Renal cortical epithelial cell (primary cell): ENCODE results near the gene SNX15. TPM values are rescaled to one million over a fixed set of nuclear protein-coding genes. Genes with fewer than 3 reads are reported as not detected.
"Not testable (repeated sequence)": the region's sequence is repeated elsewhere in the genome, so short reads cannot be mapped to it uniquely, and the experiment has no call there.

Source experiments
- DNase-seq: peaks from one replicate; pipeline ENCODE4 v3.0.0-alpha.2; 2011; ENCODE audit warnings: low read depth
- total RNA-seq: library from RNA; depleted of rRNA; stranded (reverse); fragments of >200 nt; gene quantifications from 2 replicates; pipeline ENCODE4 v1.2.3, GENCODE V29; 2014

The SNX15 gene, protein sequence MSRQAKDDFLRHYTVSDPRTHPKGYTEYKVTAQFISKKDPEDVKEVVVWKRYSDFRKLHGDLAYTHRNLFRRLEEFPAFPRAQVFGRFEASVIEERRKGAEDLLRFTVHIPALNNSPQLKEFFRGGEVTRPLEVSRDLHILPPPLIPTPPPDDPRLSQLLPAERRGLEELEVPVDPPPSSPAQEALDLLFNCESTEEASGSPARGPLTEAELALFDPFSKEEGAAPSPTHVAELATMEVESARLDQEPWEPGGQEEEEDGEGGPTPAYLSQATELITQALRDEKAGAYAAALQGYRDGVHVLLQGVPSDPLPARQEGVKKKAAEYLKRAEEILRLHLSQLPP
- total RNA-seq: 10.4 and 13.3 TPM in 2 replicates

- DNase-seq: peak; percentile 89
These were observed at the start of gene SNX15 for GRCh38 chr11:65027213-65028067. TSS of gene SNX15 (plus strand) at chr11:65027439. CDS start at chr11:65027538, 99 bp downstream.

DNA sequence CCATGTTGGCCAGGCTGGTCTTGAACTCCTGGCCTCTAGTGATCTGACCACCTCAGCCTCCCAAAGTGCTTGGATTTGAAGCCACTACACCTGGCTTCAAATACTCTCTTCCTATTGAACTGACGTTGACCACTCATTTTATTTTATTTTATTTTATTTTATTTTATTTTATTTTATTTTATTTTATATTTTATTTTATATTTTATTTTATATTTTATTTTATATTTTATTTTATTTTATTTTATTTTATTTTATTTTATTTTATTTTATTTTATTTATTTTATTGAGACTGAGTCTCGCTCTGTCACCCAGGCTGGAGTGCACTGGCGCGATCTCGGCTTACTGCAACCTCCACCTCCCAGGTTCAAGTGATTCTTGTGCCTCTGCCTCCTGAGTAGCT lies 43.9 kb upstream of the SNX15 start:
- DNase-seq: not testable (repeated sequence)

DNA sequence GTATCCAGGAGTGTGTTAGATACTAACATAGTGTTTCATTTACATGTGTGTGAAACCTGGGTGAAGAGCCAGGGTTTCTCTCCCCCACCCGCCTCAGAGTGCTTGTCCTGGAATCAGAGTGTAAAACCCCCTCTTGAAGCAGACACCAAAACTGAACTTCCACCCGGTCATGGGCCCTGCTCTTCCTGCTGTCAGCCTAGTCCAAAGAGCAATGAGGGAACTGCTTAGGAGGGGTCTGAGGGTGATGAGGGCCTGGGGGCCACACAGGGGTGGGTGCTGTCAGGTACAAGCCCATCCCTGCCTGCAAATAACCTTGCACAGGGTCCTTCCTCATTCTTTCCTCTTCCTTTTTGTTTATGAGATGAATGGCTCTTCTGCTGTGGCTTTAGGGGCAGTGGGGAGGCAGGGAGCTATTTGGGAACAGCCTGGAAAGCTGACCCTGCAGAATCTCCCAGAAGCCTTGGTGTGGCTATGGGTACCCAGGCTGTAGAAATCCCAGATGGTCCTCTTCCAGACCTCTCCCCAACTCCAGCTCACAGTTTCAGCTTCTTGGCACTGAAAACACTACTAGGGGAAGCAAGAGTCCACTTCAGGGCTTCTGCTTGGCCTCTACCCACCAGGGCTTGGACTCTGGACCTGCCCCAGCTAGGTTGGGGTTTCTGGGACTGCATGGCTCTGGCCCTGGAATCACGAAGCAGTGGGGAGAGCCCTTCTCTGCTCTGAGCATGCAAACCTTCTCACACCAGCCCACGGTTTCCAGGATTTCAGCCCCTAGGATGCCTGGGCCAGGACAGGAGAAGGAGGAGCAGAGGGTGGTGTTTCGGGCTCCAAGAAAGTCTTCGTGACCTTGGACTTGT lies 39.0 kb upstream of the SNX15 start:
- DNase-seq: no peak

DNA sequence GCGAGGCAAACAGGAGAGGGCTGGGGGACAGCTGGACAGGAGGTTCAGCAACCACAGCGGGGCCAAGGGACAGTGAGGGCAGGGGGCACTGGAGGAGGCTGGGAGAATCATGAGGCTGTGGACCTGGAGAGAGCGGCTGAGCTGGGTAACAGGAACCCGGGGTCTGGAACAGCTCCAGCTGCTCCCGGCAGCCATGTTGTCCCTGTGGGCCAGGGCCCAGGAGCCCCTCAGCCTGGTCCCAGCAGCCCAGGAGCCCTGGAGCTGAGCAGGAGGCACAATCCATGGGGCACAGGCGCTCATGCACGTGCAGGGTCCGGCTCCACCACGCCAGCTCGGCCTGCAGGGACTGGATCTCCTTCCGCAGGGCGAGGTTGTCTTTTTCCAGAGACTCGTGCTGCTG lies 37.8 kb upstream of the SNX15 start:
- no peak for DNase-seq

GRCh38 chr11:64990222-64990923 lies 36.9 kb upstream of the SNX15 start:
- DNase-seq: no peak

DNA sequence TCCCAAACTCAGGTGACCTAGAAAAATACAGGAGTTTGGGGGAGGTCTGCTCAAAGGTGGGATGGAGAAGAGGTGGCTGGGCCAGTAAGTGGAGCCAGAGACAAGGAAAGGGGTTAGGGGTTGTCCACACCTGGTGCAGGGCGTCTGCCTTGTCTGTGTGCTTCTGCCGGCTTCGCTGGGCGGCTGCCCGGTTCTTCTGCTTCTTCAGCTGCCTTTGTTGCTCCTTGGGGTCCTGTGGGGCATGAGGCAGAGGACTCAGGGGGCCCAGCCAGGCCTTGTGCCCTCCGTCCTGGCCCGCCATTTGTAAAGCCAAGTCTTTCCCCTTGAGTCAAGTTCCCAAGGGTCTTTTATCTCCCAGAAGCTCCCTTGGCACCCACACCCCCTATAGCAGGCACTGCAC lies 32.9 kb upstream of the SNX15 start:
- no peak for DNase-seq

DNA sequence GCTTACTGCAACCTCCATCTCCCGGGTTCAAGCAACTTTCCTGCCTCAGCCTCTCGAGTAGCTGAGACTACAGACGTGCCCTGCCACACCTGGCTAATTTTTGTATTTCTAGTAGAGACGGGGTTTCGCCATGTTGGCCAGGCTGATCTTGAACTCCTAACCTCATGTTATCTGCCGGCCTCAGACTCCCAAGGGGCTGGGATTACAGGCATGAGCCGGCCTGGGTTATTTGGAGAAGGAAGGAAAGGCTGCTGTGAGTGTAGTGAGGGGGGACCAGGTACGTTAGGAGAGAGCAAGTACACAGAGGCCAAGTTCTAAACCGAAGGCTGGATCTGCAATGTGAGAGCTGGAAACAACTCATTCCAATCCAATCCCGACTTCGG lies 30.9 kb upstream of the SNX15 start:
- no peak for DNase-seq

GRCh38 chr11:64996710-64997380 lies 30.4 kb upstream of the SNX15 start, which contains the start of gene BATF2:
TSS of gene BATF2 (minus strand) at chr11:64996971. CDS start at chr11:64996914, 57 bp downstream.
- DNase-seq: peak; percentile 67

GRCh38 chr11:64998141-64998540 lies 29.1 kb upstream of the SNX15 start:
- DNase-seq: no peak

DNA sequence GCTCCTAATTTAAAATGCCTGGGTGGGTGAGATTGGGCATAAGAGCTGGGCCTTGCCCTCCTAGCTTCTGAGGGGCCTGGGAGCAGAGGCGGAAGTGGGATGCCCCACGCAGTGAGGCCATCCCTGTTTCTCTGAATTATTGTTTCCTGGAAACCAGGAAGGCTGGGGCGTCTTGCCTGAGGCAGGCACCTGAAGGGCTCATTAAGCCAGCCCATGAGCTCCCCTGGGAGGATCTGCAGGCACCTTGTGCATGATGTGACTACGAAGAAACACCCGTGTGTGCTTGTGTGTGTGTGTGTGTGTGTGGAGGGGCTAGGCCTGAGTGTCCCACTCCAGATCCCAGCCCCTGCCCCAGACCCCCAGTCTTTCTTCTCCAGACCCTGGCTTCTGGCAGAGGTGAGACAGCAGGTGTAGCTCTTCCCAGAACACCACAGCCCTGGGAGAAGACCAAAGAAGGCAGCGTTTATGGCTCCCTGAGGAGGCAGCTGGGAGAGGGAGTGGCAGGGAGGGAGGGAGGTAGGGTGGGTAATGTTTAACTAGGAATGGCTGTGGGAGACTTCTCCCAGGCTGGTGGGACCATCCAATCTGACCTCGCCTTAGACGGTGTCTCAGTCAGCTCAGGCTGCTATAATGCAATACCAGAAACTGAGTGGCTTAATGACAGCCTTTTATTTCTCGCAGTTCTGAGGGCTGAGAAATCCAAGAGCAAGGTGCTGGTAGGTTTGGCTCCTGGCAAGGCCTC lies 28.4 kb upstream of the SNX15 start:
- peak; percentile 78 for DNase-seq

DNA sequence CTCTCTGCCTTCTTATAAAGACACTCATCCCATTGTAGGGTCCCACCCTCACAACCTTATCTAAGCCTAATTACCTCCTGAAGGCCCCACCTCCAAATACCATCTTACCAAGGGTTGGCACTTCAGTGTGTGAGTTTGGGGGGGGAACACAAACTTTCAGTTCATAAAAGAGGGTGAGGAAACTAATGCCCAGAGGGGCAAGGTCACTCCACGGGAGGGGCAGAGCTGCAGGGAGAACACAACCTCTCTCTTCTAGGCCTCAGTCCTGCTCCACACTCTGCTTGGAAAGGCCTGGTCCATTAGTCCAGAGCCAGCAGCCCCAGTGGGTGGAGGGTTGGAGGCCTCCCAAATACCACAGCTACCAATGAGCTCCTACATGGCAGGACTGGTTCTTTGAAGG lies 27.8 kb upstream of the SNX15 start:
- DNase-seq: no peak

GRCh38 chr11:65002706-65003105 lies 24.5 kb upstream of the SNX15 start:
- DNase-seq: no peak

DNA sequence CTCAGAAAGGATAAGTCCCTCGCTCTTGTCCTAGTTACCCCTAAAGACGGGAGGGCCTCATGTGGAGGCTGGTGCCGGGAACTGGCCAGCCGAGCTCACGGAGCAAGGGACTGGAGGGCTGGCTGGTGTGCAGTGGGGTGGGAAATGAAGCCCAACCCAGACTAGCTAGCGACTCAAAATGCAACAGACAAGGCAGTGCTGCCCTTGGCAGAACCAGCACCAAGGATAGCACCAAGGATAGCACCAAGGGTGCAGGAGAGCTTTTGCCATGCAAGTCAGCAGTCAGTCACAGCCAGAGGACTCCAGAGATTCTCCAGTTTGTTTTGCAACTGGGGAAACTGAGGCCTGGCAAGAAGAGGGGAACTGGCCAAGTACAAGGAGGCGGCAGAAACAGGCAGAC lies 24.0 kb upstream of the SNX15 start:
- DNase-seq: peak; percentile 37

DNA sequence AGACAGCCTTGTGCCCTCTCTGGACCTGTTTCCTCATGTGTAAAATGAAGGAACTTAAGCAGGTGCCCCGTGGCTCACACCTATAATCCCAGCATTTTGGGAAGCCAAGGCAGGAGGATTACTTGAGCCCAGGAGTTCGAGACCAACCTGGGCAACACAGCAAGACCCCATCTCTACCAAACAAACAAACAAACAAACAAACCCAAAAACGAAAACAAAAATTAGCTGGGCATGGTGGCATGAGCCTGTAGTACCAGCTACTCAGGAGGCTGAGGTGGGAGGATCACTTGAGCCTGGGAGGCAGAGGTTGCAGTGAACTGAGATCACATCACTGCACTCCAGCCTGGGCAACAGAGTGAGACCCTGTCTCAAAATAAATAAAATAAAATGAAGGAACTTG lies 23.3 kb upstream of the SNX15 start:
- not testable (repeated sequence) for DNase-seq

GRCh38 chr11:65008016-65008415 lies 19.2 kb upstream of the SNX15 start:
- DNase-seq: no peak

DNA sequence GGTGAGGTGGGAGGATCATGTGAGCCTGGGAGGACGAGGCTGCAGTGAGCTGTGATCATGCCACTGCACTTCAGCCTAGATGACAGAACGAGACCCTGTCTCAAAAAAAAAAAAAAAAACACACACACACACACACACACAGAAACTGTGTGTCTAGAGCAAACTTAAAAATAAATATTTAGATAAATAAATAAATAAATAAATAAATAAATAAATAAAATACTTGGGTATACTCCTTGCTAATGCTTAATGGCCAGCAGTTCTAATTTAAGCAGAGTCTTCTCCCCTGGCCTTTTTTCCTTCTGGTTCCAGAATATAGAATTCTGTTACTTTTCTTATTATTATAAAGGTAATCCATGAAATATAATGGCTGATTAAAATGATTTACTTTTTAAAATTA lies 18.4 kb upstream of the SNX15 start:
- no peak for DNase-seq

DNA sequence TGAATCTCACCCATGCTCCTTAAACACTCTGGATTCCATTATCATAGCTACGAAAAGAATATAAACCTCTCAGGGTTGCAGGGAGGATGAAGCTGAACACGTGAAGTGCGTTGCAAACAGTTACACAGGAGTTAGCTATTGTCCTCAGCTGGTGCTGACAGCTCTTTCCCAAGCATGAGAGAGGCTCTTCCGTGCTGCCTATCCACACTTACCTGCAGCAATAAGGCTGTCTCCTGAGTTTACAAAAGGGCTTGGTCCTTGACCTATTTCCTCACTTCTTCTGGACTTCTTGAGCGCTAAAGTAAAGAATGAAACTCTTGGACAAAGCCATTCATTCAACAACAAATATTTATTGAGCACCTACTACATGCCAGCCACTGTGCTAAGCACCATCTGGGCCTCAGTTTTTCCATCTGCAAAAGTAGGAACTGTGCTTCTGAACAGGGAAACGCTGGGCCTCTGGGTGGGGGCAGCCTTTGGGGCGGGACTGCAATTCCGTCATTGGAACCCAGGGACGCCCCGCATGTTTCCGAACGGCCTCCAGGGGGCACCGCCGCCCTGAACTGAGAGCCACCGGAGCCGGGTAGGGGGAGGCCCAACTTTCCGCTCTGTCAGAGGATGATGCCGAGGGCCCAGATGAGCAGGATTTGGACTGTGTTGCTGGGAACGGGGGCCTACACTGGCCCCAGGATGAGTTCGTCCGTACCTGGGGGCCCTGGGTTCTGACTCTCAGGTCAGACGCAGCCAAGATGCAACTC lies 13.9 kb upstream of the SNX15 start:
- DNase-seq: peak; percentile 59

DNA sequence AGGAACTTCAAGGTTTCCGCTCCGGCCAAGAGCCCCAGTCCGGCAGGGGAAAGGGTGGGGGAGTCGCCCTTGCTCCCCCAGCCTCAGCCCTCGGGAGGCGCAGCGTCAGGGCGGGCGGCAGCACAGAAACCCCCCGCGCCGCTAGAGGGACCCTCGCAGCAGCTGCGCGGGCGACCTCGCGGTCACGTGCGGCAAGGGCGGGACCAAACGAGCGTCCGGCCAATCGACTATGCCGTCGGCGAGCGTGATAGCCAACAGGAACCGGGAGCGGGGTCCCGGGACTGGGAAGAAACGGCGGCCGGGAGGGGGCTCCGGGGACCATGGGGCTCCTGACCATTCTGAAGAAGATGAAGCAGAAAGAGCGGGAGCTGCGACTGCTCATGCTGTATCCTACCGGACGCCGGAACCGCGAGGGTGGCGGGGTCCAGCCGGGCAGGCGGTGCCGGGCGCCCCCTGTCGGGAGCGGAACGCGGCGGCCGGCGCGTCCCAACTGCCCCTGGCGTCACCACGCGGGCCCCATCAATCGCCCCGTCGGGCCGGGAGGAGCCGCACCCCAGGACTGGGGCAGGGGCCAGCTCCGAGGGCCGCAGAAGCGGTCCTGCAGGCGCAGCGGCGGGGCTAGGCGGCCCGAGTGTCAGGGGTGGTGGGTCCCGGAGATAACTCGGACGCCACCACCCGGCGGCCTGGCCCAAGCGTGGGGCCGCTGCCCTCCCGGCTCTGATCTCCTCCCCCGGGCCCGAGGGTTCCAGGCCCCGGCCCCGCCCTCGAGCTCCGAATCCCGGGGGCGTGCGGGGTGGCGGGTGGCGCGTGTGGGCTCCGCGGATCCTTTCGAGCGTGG lies 13.1 kb upstream of the SNX15 start, which contains the start of gene ARL2:
Gene ARL2, plus strand, starts transcription at position 273 of the 838 bp plus-strand sequence. Its CDS starts 48 bp downstream, at position 321.
- peak; percentile 68 for DNase-seq
